ENCODE measurements around the gene KDM8.

KDM8 gene

GRCh38 chr16:27240948-27241531 is 37.7 kb downstream of the KDM8 start:
- H3K27ac ChIP-seq: no peak overlapping the region
- TF ChIP-seq CTCF (conservative IDR thresholded peaks at IDR 0.05): no peak

- no peak overlapping the region for H3K27ac ChIP-seq
- TF ChIP-seq CTCF (conservative IDR thresholded peaks at IDR 0.05): no peak
- TF ChIP-seq ZFX (IDR thresholded peaks at IDR 0.05): no peak
Observed at GRCh38 chr16:27241658-27242057, 38.3 kb downstream of the KDM8 start.

- no peak overlapping the region for H3K27ac ChIP-seq
- TF ChIP-seq ZFX (IDR thresholded peaks at IDR 0.05) (no peak), CTCF (conservative IDR thresholded peaks at IDR 0.05) (no peak)
Observed at GRCh38 chr16:27242398-27242797, 39.1 kb downstream of the KDM8 start.

GRCh38 chr16:27242868-27243590 is 39.7 kb downstream of the KDM8 start:
- TF ChIP-seq CTCF (conservative IDR thresholded peaks at IDR 0.05) (no peak), ZFX (IDR thresholded peaks at IDR 0.05) (no peak)
- no peak overlapping the region for H3K27ac ChIP-seq

- TF ChIP-seq CTCF (conservative IDR thresholded peaks at IDR 0.05) (no peak), ZFX (IDR thresholded peaks at IDR 0.05) (no peak)
- no peak overlapping the region for H3K27ac ChIP-seq
Observed at GRCh38 chr16:27243725-27244362, 40.5 kb downstream of the KDM8 start.

GRCh38 chr16:27244363-27244755 is 41.0 kb downstream of the KDM8 start:
- TF ChIP-seq CTCF (conservative IDR thresholded peaks at IDR 0.05) (no peak), ZFX (IDR thresholded peaks at IDR 0.05) (no peak)

More at GRCh38 chr16:27244363-27244755, 41.0 kb downstream of the KDM8 start:
- H3K27ac ChIP-seq: no peak overlapping the region
